Breast epithelium (tissue), 4 donors: Measurements from ENCODE around the gene STRBP. TPM values are rescaled to one million over a fixed set of nuclear protein-coding genes. Genes with fewer than 3 reads are reported as not detected.

Experiments
- DNase-seq, 2 donors: peaks; one replicate each; pipeline ENCODE4 v3.0.0-alpha.2; 2019; ENCODE audit warnings: low spot score in 2 of 2
- H3K27ac ChIP-seq, 2 donors: fragments of 200-600 bp; sonication (generic) in 1 of 2; one replicate each; pipeline ENCODE4 v1.5.1; 2016 to 2019; ENCODE audit warnings: mild to moderate bottlenecking in 1 of 2
- H3K27me3 ChIP-seq, 2 donors: fragments of 200-600 bp; sonication (generic) in 1 of 2; one replicate each; pipeline versions ENCODE4 v1.5.1 to v1.6.0; 2017 to 2019; ENCODE audit warnings: control low read depth in 1 of 2, mild to moderate bottlenecking in 1 of 2
- H3K36me3 ChIP-seq: fragments of 200-600 bp; one replicate; pipeline ENCODE4 v1.5.1; 2019
- H3K4me1 ChIP-seq, 2 donors: fragments of 200-600 bp; sonication (generic); one replicate each; pipeline ENCODE4 v1.5.1; 2016 to 2019; ENCODE audit warnings: control low read depth in 1 of 2
- H3K4me3 ChIP-seq, 3 donors: fragments of 200-600 bp; sonication (generic); 1 replicate in 2 of 3; 2 replicates in 1 of 3; pipeline ENCODE4 v1.5.1; 2016 to 2019; ENCODE audit warnings: mild to moderate bottlenecking in 3 of 3, moderate library complexity in 2 of 3
- H3K9me3 ChIP-seq, 2 donors: fragments of 200-600 bp; sonication (generic) in 1 of 2; one replicate each; pipeline ENCODE4 v1.5.1; 2016 to 2019; ENCODE audit warnings: control low read depth in 1 of 2
- CTCF ChIP-seq, 3 donors: fragments of 450-650 bp; IDR thresholded peaks; one replicate each; pipeline ENCODE4 v1.5.1; 2016 to 2017; ENCODE audit warnings: antibody characterized with exemption in 3 of 3, mild to moderate bottlenecking in 3 of 3, moderate library complexity in 3 of 3
- POLR2A ChIP-seq: fragments of 450-650 bp; IDR thresholded peaks from one replicate; pipeline ENCODE4 v1.6.1; 2016; ENCODE audit warnings: antibody characterized with exemption, mild to moderate bottlenecking, moderate library complexity
- POLR2AphosphoS5 ChIP-seq, 3 donors: sonication (generic); formaldehyde crosslinking; IDR thresholded peaks; one replicate each; pipeline ENCODE4 v1.6.1; 2017; ENCODE audit warnings: antibody characterized with exemption in 3 of 3
- intact Hi-C: fragments of 100-400 bp; cut with DNase I; formaldehyde crosslinking; loops from one replicate; pipeline ENCODE4 v1.15.1; 2023; ENCODE audit warnings: low total_unique reads
- total RNA-seq, 3 donors: library from RNA; depleted of rRNA; stranded (reverse); fragments of >200 nt; gene quantifications; one replicate each; pipeline ENCODE4 v1.1.0, GENCODE V29; 2016

The STRBP gene
- total RNA-seq, 3 donors from 2014 or later, result 8.0 to 37.0 (median 22.6) TPM

DNA sequence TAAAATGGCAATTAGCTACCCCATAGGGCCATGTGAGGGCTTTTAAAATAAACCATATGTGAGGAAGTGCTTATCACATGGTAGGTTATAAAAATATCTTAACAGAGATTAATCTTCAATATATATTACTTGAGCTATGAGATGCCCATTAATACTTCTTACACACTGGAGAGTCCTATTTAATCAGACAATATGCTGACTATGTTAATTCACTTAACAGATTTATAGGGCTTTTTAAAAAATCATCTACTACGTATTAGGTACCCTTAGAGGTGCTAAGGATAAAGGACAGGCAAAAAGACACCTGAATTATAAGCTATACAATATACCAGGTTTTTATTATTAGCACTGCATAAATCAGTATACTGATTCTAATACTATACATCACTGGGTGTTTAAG, 102.6 kb downstream of the STRBP start:
- no peak for DNase-seq
- Histone ChIP-seq H3K27ac (no peak overlapping the region), H3K27me3 (no peaks in the 10 kb centered on the region), H3K4me3 (no peak overlapping the region), H3K36me3 (no peaks in the 10 kb centered on the region), H3K4me1 (no peaks in the 10 kb centered on the region), H3K9me3 (no peaks in the 10 kb centered on the region)
- intact Hi-C loops, result no loop called here
- no peak for TF ChIP-seq POLR2A
- TF ChIP-seq POLR2AphosphoS5 (IDR thresholded peaks at IDR 0.05), result no peak
- no peak for TF ChIP-seq CTCF (IDR thresholded peaks at IDR 0.05)

DNA sequence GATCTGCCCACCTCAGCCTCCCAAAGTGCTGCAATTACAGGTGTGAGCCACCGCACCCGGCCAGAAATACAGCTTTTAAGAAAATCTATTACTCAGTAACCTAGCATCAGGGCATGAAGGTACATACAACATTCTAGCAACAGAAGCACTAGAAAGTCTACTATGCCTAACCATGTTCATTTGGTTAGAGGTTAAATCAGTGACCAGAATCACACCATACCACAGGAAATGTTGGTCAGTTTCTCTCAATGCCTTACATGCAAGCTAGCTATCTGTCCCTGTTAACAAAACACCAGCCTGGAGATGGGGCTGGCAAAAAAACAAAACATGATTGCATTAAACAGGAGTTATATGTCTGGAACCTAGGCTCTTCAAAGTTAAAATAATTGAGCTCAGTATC, 104.1 kb downstream of the STRBP start:
- Histone ChIP-seq H3K9me3 (no peaks in the 10 kb centered on the region), H3K27me3 (no peaks in the 10 kb centered on the region), H3K4me3 (no peak overlapping the region), H3K4me1 (no peaks in the 10 kb centered on the region), H3K36me3 (no peaks in the 10 kb centered on the region), H3K27ac (peak overlapping the region; percentile 43 to 49)
- TF ChIP-seq POLR2AphosphoS5 (IDR thresholded peaks at IDR 0.05) (no peak), CTCF (IDR thresholded peaks at IDR 0.05) (no peak), POLR2A (no peak)
- intact Hi-C loops, result no loop called here
- DNase-seq, result no peak

DNA sequence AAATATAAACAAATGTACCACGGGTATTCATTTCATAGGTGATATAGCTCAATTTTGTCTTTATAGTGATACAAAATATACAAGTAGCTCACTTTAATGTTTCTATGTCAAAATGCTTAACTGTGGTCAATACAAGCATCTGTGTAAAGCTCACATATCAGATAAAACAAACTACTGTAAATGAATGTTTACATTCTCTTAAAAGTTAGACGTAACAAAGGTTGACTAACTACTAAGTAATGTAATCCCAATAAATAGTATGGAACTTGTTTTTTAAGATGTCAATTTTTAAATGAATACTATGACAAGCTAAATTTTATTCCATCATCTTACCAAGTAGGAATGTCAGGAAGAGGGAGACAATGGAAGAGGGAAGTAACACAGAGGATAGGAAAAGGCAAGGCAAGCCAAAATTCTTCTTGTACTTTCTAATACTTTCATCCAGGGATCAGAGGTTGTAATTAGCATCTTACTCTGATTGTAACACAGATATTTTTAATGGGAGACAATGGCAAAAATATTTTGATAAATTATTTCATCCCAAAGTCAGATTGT, 105.5 kb downstream of the STRBP start:
- Histone ChIP-seq H3K36me3 (no peaks in the 10 kb centered on the region), H3K4me3 (no peak overlapping the region), H3K27ac (peak overlapping the region in 1 of 2 donors; percentile 6), H3K4me1 (no peaks in the 10 kb centered on the region), H3K9me3 (no peaks in the 10 kb centered on the region), H3K27me3 (no peaks in the 10 kb centered on the region)
- intact Hi-C loops, result no loop called here
- DNase-seq, result no peak
- TF ChIP-seq POLR2AphosphoS5 (IDR thresholded peaks at IDR 0.05) (no peak), CTCF (IDR thresholded peaks at IDR 0.05) (no peak), POLR2A (no peak)

- DNase-seq, result no peak
- no peak overlapping the region for H3K4me3 ChIP-seq
- no peaks in the 10 kb centered on the region for H3K4me1 ChIP-seq
- TF ChIP-seq CTCF (IDR thresholded peaks at IDR 0.05) (no peak), POLR2AphosphoS5 (IDR thresholded peaks at IDR 0.05) (no peak), POLR2A (no peak)
- no peaks in the 10 kb centered on the region for H3K27me3 ChIP-seq
- intact Hi-C loops, result no loop called here
- H3K9me3 ChIP-seq, result no peaks in the 10 kb centered on the region
- H3K36me3 ChIP-seq, result no peaks in the 10 kb centered on the region
- H3K27ac ChIP-seq, result peak overlapping the region in 1 of 2 donors; percentile 6
Measured at GRCh38 chr9:123162360-123162759, 106.0 kb downstream of the STRBP start.

DNA sequence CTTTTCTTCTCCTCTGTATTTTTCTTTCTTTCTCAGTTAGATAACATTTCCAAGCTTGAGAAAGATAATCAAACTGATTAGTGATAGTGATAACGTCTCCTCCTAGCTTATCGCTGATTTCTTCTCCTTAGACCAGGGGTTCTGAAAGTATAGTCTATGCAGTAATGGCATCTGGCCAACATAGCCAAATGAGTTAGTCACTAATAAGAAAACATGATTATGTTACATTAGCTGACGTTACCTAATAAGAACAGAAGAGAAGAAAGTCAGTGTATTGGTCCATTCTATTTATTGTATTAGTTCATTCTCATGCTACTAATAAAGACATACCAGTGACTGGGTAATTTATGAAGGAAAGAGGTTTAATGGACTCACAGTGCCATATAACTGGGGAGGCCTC, 111.2 kb downstream of the STRBP start:
- no peak overlapping the region for H3K4me3 ChIP-seq
- no peaks in the 10 kb centered on the region for H3K4me1 ChIP-seq
- TF ChIP-seq POLR2AphosphoS5 (IDR thresholded peaks at IDR 0.05) (no peak), CTCF (IDR thresholded peaks at IDR 0.05) (no peak), POLR2A (no peak)
- H3K36me3 ChIP-seq, result no peaks in the 10 kb centered on the region
- H3K27me3 ChIP-seq, result no peaks in the 10 kb centered on the region
- H3K27ac ChIP-seq, result no peak overlapping the region
- no peak for DNase-seq
- intact Hi-C loops, result no loop called here
- no peaks in the 10 kb centered on the region for H3K9me3 ChIP-seq
